ENCODE measurements around the gene MEGF6. TPM values are rescaled to one million over a fixed set of nuclear protein-coding genes. Genes with fewer than 3 reads are reported as not detected.

MEGF6 gene
- total and polyA plus RNA-seq, 2 donors = 14.5 to 23.5 TPM

DNA sequence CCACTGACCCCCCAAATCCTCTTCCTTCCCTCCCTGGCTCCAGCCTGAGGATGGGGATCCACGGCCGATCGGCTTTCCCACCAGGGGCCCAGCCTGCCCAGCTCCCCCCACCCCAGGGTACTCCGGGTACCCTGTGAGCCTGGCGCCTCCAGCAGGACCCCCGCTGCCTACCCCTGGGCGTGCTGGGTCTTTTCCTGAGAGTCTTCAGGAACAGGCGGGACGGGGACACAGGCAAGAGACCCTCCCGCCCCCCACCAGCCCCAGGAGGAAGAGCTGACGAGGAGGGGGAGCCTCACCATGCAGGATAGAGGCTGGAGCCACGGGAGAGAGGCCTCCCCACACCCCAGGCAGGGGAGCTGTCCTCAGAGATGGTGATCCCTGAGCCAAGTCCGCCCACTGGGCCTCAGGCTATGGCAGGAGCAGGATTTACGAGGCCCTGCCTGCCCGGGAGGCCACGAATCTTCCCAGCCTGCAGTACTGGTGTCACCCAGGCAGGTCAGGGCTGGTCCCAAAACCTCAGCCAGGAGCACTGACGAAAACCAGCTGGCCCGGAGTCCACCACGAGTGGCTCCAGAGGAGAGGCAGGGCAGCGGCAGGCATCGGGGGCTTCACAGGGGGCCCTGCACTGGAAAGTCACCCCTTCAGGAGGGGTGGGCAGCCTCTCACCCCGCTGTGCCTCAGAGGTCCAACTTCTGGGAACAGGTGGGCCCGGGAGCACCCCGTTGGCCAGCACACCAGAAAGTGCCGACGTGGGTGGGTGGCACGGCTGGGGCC is 58.0 kb downstream of the MEGF6 start:
- H3K27ac ChIP-seq (ENCODE audit: low read depth) = no peak overlapping the region
- 57% methylated on average over 27 of the region's 27 CpGs for WGBS
- DNase-seq (ENCODE audit: extremely low spot score) = peak; percentile 64
- no peaks in the 10 kb centered on the region for H3K4me1 ChIP-seq (ENCODE audit: insufficient read depth)
- no peaks in the 10 kb centered on the region for H3K36me3 ChIP-seq (ENCODE audit: insufficient read depth)
- H3K4me3 ChIP-seq (ENCODE audit: low read depth, low read length) = no peak overlapping the region

DNA sequence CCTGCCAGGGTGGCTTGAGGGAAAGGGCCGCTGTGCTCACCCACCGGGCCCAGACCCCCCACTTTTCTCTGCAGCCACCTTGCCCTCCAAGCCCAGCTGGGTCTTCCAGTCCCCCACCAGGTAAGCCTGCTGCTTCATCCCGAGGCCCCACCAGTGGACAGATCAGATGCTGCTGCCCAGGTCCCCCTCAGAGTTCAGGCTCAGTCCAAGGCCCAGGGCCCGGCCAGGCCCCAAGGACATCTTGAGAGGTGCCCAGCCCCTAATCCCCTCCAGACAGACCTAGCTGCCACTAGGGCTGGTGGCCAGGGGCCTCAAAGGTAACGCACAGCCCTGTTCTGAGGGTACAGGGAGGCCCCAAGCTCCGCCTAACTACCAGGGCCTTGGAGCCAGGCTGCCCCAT is 58.6 kb downstream of the MEGF6 start:
- DNase-seq (ENCODE audit: extremely low spot score) = no peak
- H3K27ac ChIP-seq (ENCODE audit: low read depth) = no peak overlapping the region
- no peaks in the 10 kb centered on the region for H3K4me1 ChIP-seq (ENCODE audit: insufficient read depth)
- no peaks in the 10 kb centered on the region for H3K36me3 ChIP-seq (ENCODE audit: insufficient read depth)
- 96% methylated on average over 6 of the region's 6 CpGs for WGBS
- no peak overlapping the region for H3K4me3 ChIP-seq (ENCODE audit: low read depth, low read length)

DNA sequence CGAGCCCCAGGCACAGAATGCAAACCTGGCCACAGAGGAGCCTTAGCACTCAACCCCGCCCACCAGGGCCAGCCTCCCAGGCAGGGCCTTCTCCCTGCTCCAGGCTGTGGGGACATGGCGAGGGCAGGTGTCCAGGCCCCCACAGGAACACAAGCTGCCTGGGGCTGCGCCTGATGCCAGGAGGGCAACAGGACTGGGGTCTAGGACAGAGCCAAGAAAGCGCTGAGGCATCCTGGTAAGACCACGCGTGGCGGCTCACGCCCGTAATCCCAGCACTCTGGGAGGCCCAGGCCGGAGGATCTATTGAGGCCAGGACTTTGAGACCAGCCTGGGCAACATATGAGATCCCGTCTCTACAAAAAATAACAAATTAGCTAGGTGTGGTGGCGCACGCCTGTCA is 59.1 kb downstream of the MEGF6 start:
- no peak overlapping the region for H3K27ac ChIP-seq (ENCODE audit: low read depth)
- no peak for DNase-seq (ENCODE audit: extremely low spot score)
- 98% methylated on average over 14 of the region's 14 CpGs for WGBS
- H3K4me3 ChIP-seq (ENCODE audit: low read depth, low read length) = no peak overlapping the region
- no peaks in the 10 kb centered on the region for H3K4me1 ChIP-seq (ENCODE audit: insufficient read depth)
- no peaks in the 10 kb centered on the region for H3K36me3 ChIP-seq (ENCODE audit: insufficient read depth)

GRCh38 chr1:3551711-3552110 is 59.6 kb downstream of the MEGF6 start:
- H3K36me3 ChIP-seq (ENCODE audit: insufficient read depth) = no peaks in the 10 kb centered on the region
- H3K4me1 ChIP-seq (ENCODE audit: insufficient read depth) = no peaks in the 10 kb centered on the region
- WGBS = 90% methylated on average over 10 of the region's 10 CpGs
- no peak overlapping the region for H3K27ac ChIP-seq (ENCODE audit: low read depth)
- no peak overlapping the region for H3K4me3 ChIP-seq (ENCODE audit: low read depth, low read length)
- DNase-seq (ENCODE audit: extremely low spot score) = no peak

GRCh38 chr1:3551290-3551678 is 60.0 kb downstream of the MEGF6 start:
- H3K4me3 ChIP-seq (ENCODE audit: low read depth, low read length) = no peak overlapping the region
- no peaks in the 10 kb centered on the region for H3K36me3 ChIP-seq (ENCODE audit: insufficient read depth)
- H3K27ac ChIP-seq (ENCODE audit: low read depth) = no peak overlapping the region
- H3K4me1 ChIP-seq (ENCODE audit: insufficient read depth) = no peaks in the 10 kb centered on the region
- 82% methylated on average over 5 of the region's 5 CpGs for WGBS
- DNase-seq (ENCODE audit: extremely low spot score) = no peak

- no peaks in the 10 kb centered on the region for H3K4me1 ChIP-seq (ENCODE audit: insufficient read depth)
- no peak overlapping the region for H3K4me3 ChIP-seq (ENCODE audit: low read depth, low read length)
- no peak overlapping the region for H3K27ac ChIP-seq (ENCODE audit: low read depth)
- no peaks in the 10 kb centered on the region for H3K36me3 ChIP-seq (ENCODE audit: insufficient read depth)
- no peak for DNase-seq (ENCODE audit: extremely low spot score)
- WGBS = 86% methylated on average over 27 of the region's 27 CpGs
These were observed 60.6 kb downstream of the MEGF6 start for GRCh38 chr1:3550511-3551289.

GRCh38 chr1:3548895-3549294 is 62.4 kb downstream of the MEGF6 start:
- H3K27ac ChIP-seq (ENCODE audit: low read depth) = no peak overlapping the region
- H3K4me3 ChIP-seq (ENCODE audit: low read depth, low read length) = no peak overlapping the region
- H3K4me1 ChIP-seq (ENCODE audit: insufficient read depth) = no peaks in the 10 kb centered on the region
- no peaks in the 10 kb centered on the region for H3K36me3 ChIP-seq (ENCODE audit: insufficient read depth)
- WGBS = 88% methylated on average over 15 of the region's 15 CpGs
- no peak for DNase-seq (ENCODE audit: extremely low spot score)

- H3K4me3 ChIP-seq (ENCODE audit: low read depth, low read length) = no peak overlapping the region
- no peaks in the 10 kb centered on the region for H3K4me1 ChIP-seq (ENCODE audit: insufficient read depth)
- no peak for DNase-seq (ENCODE audit: extremely low spot score)
- no peaks in the 10 kb centered on the region for H3K36me3 ChIP-seq (ENCODE audit: insufficient read depth)
- no peak overlapping the region for H3K27ac ChIP-seq (ENCODE audit: low read depth)
- 43% methylated on average over 24 of the region's 24 CpGs for WGBS
These were observed 63.0 kb downstream of the MEGF6 start for GRCh38 chr1:3548156-3548893.

GRCh38 chr1:3547055-3548005 is 64.0 kb downstream of the MEGF6 start:
- DNase-seq (ENCODE audit: extremely low spot score) = no peak
- 76% methylated on average over 38 of the region's 38 CpGs for WGBS
- Histone ChIP-seq H3K4me3 (ENCODE audit: low read depth, low read length) (no peak overlapping the region), H3K27ac (ENCODE audit: low read depth) (no peak overlapping the region), H3K4me1 (ENCODE audit: insufficient read depth) (no peaks in the 10 kb centered on the region), H3K36me3 (ENCODE audit: insufficient read depth) (no peaks in the 10 kb centered on the region)

DNA sequence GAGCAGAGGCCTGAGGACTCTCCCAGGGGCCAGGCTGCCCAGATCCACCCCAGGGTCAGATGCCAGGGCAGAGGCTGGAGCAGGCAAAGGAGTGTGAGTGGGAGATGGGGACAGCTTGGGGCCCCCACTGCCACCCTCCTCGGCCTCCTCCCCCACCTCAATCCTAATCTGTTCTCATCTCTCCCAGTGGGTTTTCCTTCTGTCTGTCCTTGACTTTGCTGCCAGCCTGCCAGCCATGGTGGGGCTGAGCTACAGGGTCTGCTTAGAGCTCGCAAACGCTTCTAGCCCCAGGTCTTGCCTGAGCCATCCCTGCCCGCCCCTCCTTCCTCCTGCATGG is 65.3 kb downstream of the MEGF6 start:
- 68% methylated on average over 4 of the region's 4 CpGs for WGBS
- no peaks in the 10 kb centered on the region for H3K4me1 ChIP-seq (ENCODE audit: insufficient read depth)
- no peak overlapping the region for H3K4me3 ChIP-seq (ENCODE audit: low read depth, low read length)
- H3K27ac ChIP-seq (ENCODE audit: low read depth) = no peak overlapping the region
- DNase-seq (ENCODE audit: extremely low spot score) = no peak
- H3K36me3 ChIP-seq (ENCODE audit: insufficient read depth) = no peaks in the 10 kb centered on the region

DNA sequence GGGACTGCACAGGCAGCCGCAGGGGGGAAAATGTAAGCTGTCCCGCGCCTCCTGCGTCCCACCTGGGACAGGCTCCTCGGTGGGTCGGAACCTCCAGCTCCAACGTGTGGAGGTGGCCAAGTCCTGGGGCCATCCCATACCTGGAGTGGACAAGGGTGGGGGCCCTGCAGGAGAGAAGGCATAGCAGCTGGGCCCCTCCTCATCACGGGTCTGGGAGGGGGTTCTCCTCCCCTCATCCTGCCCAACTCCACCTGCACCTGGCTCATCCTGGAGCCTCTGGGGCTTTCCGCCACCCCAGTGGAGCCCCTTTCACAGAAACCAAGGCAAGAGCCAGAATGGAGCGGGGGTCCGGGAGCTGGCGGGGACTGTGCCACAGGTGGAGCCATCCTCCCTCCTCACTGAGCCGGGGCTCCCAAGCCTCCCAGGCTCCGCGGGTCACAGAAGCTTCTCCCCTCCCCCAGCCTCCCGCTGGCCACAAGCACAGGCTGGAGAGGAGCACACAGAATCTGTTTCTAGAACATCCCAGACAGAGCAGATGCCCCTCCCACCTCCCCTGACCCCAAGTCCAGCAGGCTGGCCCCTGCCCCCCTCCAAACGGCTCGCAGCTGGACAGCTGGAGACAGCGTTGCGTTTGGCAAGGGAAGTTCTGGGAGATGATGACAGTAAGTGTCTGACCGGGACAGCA is 65.8 kb downstream of the MEGF6 start:
- Histone ChIP-seq H3K36me3 (ENCODE audit: insufficient read depth) (no peaks in the 10 kb centered on the region), H3K27ac (ENCODE audit: low read depth) (no peak overlapping the region), H3K4me1 (ENCODE audit: insufficient read depth) (no peaks in the 10 kb centered on the region), H3K4me3 (ENCODE audit: low read depth, low read length) (no peak overlapping the region)
- WGBS = 68% methylated on average over 21 of the region's 21 CpGs
- no peak for DNase-seq (ENCODE audit: extremely low spot score)

- DNase-seq (ENCODE audit: extremely low spot score) = no peak
- no peak overlapping the region for H3K4me3 ChIP-seq (ENCODE audit: low read depth, low read length)
- no peaks in the 10 kb centered on the region for H3K36me3 ChIP-seq (ENCODE audit: insufficient read depth)
- WGBS = 93% methylated on average over 33 of the region's 33 CpGs
- H3K4me1 ChIP-seq (ENCODE audit: insufficient read depth) = no peaks in the 10 kb centered on the region
- H3K27ac ChIP-seq (ENCODE audit: low read depth) = no peak overlapping the region
These were observed 67.0 kb downstream of the MEGF6 start for GRCh38 chr1:3544040-3544977.
